Measurements from ENCODE around the gene DCAF17.
A peak's percentile ranks its signal among the peaks of the same experiment; 100 is the strongest.

Gene DCAF17

DNA sequence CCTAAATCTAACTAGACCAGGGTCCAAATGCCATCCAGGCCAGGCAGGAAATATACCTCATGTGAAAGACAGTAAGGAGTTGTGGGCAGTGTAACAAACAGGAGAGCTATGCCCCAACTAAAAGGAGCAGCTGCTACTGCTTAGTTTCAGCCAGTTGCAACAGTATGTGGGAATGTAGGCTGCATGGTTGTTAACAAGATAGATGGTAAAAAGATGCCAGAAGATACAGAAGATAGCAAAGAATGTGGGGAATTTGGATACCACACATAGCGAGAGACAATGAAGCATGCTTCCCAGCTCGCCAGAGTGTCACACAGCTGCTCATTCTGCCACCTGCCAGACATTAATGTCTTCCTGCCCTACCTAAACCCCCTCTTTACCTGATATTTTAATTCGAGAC lies 48.9 kb downstream of the DCAF17 start:
- TF ChIP-seq, protein P1, sequence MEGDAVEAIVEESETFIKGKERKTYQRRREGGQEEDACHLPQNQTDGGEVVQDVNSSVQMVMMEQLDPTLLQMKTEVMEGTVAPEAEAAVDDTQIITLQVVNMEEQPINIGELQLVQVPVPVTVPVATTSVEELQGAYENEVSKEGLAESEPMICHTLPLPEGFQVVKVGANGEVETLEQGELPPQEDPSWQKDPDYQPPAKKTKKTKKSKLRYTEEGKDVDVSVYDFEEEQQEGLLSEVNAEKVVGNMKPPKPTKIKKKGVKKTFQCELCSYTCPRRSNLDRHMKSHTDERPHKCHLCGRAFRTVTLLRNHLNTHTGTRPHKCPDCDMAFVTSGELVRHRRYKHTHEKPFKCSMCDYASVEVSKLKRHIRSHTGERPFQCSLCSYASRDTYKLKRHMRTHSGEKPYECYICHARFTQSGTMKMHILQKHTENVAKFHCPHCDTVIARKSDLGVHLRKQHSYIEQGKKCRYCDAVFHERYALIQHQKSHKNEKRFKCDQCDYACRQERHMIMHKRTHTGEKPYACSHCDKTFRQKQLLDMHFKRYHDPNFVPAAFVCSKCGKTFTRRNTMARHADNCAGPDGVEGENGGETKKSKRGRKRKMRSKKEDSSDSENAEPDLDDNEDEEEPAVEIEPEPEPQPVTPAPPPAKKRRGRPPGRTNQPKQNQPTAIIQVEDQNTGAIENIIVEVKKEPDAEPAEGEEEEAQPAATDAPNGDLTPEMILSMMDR (IDR thresholded peaks at IDR 0.05; ENCODE audit: control insufficient read depth, insufficient read depth, low read depth, low read length, missing control alignments), result no peak

DNA sequence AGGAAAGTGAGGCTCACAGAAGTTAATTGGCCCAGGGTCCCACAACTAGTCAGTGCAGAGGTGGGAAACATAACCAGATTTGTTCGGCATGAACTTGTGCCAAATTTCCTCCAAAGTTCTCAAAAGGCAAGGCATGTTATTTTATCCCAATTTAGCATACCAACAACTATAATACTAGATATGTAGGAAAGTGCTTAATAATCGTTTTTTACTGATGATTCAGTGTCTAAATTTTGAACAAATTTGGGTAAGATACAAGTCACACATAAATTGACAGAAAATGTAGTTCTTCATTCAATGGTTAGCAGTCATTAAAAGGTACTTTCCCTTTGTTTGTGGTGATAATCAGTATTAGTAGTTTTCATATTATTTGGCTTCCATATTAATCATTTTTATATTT lies 49.8 kb downstream of the DCAF17 start:
- TF ChIP-seq, protein P1 (IDR thresholded peaks at IDR 0.05; ENCODE audit: control insufficient read depth, insufficient read depth, low read depth, low read length, missing control alignments), result no peak

More for the DNA sequence above, 48.9 kb downstream of the DCAF17 start:
- DNase-seq (ENCODE audit: low read depth), result no peak
- no peak overlapping the region for H3K4me3 ChIP-seq (ENCODE audit: control insufficient read depth, low read depth, low read length)

DNA sequence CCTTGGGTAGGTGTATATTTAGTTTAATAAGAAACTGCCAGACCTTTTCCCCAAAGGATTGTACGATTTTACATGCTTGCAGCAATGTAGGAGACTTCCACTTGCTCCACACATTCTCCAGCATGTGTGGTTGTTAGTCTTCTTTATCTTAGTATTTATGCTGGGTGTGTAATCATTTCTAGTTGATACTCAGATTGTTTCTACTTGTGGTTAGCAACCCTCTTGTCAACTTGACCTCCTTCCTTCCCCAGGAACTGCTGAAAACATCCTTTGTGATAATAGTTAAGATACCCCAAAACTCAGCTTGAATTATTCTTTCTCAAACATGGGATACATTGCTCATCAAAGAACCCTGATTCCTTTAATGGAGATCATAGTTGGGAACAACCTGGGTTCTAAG lies 51.1 kb downstream of the DCAF17 start:
- no peak for DNase-seq (ENCODE audit: low read depth)

More for the DNA sequence above, 49.8 kb downstream of the DCAF17 start:
- DNase-seq (ENCODE audit: low read depth), result no peak
- no peak overlapping the region for H3K4me3 ChIP-seq (ENCODE audit: control insufficient read depth, low read depth, low read length)

DNA sequence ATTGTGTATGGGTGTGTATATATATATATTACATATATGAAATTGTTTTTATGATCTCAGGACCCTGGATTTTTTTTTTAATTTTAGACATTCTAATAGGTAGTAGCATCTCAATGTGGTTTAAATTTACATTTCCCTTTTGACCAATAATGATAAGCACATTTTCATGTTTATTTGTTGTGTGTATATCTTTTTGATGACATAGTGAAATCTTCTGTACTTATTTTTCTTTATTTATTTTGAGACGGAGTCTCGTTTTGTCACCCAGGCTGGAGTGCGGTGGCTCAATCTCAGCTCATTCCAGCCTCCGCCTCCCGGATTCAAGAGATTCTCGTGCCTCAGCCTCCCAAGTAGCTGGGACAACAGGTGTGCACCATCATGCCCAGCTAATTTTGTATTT lies 53.2 kb downstream of the DCAF17 start:
- no peak overlapping the region for H3K4me3 ChIP-seq (ENCODE audit: control insufficient read depth, low read depth, low read length)
- TF ChIP-seq, protein P1 (IDR thresholded peaks at IDR 0.05; ENCODE audit: control insufficient read depth, insufficient read depth, low read depth, low read length, missing control alignments), result no peak
- DNase-seq (ENCODE audit: low read depth), result no peak

More for the DNA sequence above, 51.1 kb downstream of the DCAF17 start:
- TF ChIP-seq, protein P1 (IDR thresholded peaks at IDR 0.05; ENCODE audit: control insufficient read depth, insufficient read depth, low read depth, low read length, missing control alignments), result no peak
- no peak overlapping the region for H3K4me3 ChIP-seq (ENCODE audit: control insufficient read depth, low read depth, low read length)

DNA sequence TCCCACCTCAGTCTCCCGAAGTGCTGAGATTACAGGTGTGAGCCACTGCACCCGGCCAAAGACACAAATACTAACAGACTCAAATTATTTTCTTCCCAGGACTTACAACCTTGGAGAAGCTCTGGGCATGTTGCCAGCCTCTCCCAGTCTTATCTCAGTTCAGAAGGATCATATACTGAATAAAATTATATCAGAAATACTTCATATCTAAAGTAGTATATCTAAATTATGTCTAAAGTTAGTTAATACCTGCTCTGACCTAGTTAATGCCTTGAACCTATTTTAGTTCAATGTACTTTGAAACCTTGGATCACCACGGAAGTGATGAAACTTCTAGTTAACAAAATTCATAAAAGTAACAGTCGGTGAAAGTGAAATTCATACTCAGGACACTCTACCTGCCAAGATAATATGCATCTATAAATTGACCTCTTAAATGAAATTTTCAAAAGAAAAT lies 53.8 kb downstream of the DCAF17 start:
- TF ChIP-seq, protein P1 (IDR thresholded peaks at IDR 0.05; ENCODE audit: control insufficient read depth, insufficient read depth, low read depth, low read length, missing control alignments), result no peak
- no peak for DNase-seq (ENCODE audit: low read depth)
- no peak overlapping the region for H3K4me3 ChIP-seq (ENCODE audit: control insufficient read depth, low read depth, low read length)

DNA sequence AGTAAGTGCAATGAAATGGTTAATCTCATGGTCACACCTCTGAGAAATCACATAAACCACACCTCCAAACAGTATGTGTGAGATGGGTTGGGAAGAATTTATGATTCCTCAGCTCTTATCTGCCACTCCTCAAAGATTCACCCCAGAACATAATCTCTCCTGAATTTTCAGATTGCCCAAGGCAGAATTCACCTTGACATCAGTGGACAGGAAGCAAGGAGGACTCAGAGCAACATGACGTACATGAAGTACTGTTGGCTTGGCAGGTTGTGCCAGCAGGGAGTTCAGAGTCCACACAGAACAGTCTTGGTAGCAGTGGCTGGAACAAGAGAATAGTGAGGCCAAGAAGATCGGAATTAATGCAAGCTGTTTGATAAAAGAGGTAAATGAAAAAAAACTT lies 56.6 kb downstream of the DCAF17 start:
- TF ChIP-seq, protein P1 (IDR thresholded peaks at IDR 0.05; ENCODE audit: control insufficient read depth, insufficient read depth, low read depth, low read length, missing control alignments), result no peak
- no peak for DNase-seq (ENCODE audit: low read depth)
- no peak overlapping the region for H3K4me3 ChIP-seq (ENCODE audit: control insufficient read depth, low read depth, low read length)

DNA sequence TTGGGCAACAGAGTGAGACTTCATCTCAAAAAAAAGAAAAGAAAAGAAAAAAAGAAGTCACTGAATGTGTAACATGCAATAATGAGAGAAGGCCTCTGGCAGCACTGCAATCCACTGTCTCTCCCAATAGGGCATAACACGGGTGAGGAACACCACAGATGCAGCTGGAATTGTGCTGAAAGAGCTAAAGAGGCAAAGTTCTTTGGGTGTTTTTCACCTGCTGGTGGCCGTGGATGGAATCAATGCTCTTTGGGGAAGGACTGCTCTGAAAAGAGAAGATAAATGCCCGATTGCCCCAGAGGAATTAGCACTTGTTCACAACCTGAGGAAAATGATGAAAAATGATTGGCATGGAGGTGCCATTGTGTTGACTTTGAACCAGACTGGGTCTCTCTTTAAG lies 57.3 kb downstream of the DCAF17 start:
- H3K4me3 ChIP-seq (ENCODE audit: control insufficient read depth, low read depth, low read length), result no peak overlapping the region
- DNase-seq (ENCODE audit: low read depth), result no peak
- TF ChIP-seq, protein P1 (IDR thresholded peaks at IDR 0.05; ENCODE audit: control insufficient read depth, insufficient read depth, low read depth, low read length, missing control alignments), result peak; percentile 20
